Activated CD4-positive, alpha-beta T cell treated with anti-CD3 and anti-CD28 coated beads, Interleukin-2, amount 10 ng/mL, durations not matched to agents 7 days and 5 days (primary cell): ENCODE measurements around the gene NRG3. TPM values are rescaled to one million over a fixed set of nuclear protein-coding genes. Genes with fewer than 3 reads are reported as not detected.

Source experiments
- CTCF ChIA-PET: fragments of 350-600 bp; sonication (Branson Sonifier 250); formaldehyde crosslinking; loops from one replicate; lab custom pipeline; 2021; ENCODE audit warnings: antibody characterized with exemption; lab: Charles Lee
- POLR2A ChIA-PET: fragments of 350-600 bp; sonication (Branson Sonifier 250); formaldehyde crosslinking; loops from one replicate; lab custom pipeline; 2021; ENCODE audit warnings: antibody characterized with exemption; lab: Charles Lee
- DNase-seq: peaks from one replicate; pipeline ENCODE4 v3.0.0-alpha.2; 2020
- H3K27ac Mint-ChIP-seq: one replicate; pipeline ENCODE4 v1.8.0; 2021; ENCODE audit warnings: mild to moderate bottlenecking, moderate library complexity, mixed read lengths
- H3K27me3 Mint-ChIP-seq: one replicate; pipeline ENCODE4 v1.8.0; 2021; ENCODE audit warnings: mixed read lengths
- H3K36me3 Mint-ChIP-seq: one replicate; pipeline ENCODE4 v1.8.0; 2021; ENCODE audit warnings: low read depth, mixed read lengths
- H3K4me1 Mint-ChIP-seq: one replicate; pipeline ENCODE4 v1.8.0; 2021; ENCODE audit warnings: mixed read lengths
- H3K4me3 Mint-ChIP-seq: one replicate; pipeline ENCODE4 v1.8.0; 2021; ENCODE audit warnings: mild to moderate bottlenecking, moderate library complexity, mixed read lengths
- H3K9me3 Mint-ChIP-seq: one replicate; pipeline ENCODE4 v1.8.0; 2021; ENCODE audit warnings: mixed read lengths
- total RNA-seq, 2 experiments: library from RNA; stranded (reverse); gene quantifications; one replicate each; pipeline ENCODE4 v1.2.3, GENCODE V29; 2021

The NRG3 gene
- total RNA-seq, 2 experiments from 2014 or later, result not detected

DNA sequence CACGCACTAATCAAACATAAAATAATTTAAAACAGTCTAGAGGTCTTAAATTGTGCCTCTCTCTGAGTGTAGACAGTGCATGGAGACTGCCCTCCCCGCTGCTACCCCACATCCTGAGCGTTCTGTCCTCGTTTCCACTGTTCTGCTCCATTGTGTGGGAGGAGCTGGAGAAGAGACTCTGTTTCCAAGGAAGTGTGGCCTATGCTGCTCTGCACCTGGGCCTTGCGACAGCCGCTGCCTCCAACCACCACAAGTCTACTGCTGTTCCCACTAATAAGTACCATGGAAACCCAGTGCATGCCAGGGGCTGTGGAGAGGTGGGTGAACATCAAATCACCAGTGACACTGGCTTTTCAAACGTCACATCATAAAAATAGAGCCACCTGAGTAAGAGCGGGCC is 19.6 kb downstream of the NRG3 start:
- Mint-ChIP-seq H3K9me3 (no peaks in the 10 kb centered on the region), H3K36me3 (no peaks in the 10 kb centered on the region), H3K27ac (no peak overlapping the region), H3K27me3 (no peaks in the 10 kb centered on the region), H3K4me3 (no peak overlapping the region), H3K4me1 (no peaks in the 10 kb centered on the region)
- DNase-seq, result no peak
- POLR2A ChIA-PET, result no interaction called here
- CTCF ChIA-PET, result no interaction called here

DNA sequence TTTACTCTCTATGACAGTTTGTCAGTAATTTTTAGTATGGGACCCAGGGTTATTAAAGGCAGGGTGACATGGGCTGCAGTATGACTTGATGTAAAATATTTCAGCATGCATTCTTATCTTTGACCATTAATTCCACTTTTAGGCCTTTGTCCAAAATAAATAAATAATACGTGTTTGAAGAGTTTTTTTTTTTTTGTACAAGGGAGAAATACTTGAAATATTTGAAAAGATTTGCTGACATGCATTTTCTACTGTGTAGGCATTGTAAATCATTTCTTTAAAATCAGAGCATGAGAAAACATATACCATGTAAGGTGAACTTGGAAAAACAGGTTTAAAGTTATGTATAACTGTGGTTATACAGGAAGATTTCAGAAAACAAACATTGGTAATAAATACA is 23.5 kb downstream of the NRG3 start:
- no peaks in the 10 kb centered on the region for H3K9me3 Mint-ChIP-seq
- POLR2A ChIA-PET, result no interaction called here
- H3K27ac Mint-ChIP-seq, result no peak overlapping the region
- H3K27me3 Mint-ChIP-seq, result no peaks in the 10 kb centered on the region
- no peak overlapping the region for H3K4me3 Mint-ChIP-seq
- H3K36me3 Mint-ChIP-seq, result no peaks in the 10 kb centered on the region
- H3K4me1 Mint-ChIP-seq, result no peaks in the 10 kb centered on the region
- no peak for DNase-seq
- CTCF ChIA-PET, result no interaction called here

DNA sequence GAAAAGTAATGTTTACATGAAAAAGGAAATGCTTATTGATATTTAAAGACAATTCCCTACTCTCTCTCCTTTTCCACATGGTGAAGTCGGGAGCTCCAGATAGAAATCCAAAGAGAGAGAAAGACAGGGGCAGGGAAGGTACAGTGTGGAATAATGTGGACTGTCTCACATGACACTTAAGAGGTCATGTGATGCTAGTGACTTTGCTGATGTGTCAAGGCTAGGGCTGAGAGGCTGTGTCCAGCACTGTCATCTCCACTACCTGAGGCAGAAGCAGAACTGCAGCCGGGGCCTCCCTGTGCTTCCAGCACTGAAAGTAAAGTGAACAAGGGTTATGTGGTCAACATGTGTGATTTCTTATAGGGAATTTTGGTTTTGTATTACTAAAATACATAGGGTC is 26.0 kb downstream of the NRG3 start:
- Mint-ChIP-seq H3K27ac (no peak overlapping the region), H3K36me3 (no peaks in the 10 kb centered on the region), H3K9me3 (no peaks in the 10 kb centered on the region), H3K27me3 (no peaks in the 10 kb centered on the region), H3K4me3 (no peak overlapping the region), H3K4me1 (no peaks in the 10 kb centered on the region)
- no peak for DNase-seq
- POLR2A ChIA-PET, result no interaction called here
- CTCF ChIA-PET, result no interaction called here

DNA sequence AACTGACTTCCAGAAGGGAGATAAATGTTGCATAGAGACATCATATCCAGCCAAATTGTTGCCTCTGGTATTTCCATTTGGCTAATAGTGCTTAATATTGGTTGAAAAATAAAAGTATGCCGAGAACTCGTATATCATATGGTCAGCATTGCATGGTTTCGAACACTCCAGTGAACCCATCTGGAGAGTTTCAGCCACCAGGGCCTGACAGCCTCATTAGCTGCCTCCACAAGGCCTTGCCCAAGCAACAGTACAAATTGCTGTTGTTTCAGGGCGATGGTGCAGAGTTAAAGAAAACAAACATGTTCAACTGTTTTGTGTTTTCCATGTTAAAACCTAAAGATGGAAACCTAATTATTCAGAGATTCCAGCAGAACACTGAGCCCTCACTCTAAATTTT is 28.5 kb downstream of the NRG3 start:
- Mint-ChIP-seq H3K4me3 (no peak overlapping the region), H3K9me3 (no peaks in the 10 kb centered on the region), H3K36me3 (no peaks in the 10 kb centered on the region), H3K4me1 (no peaks in the 10 kb centered on the region), H3K27me3 (no peaks in the 10 kb centered on the region), H3K27ac (no peak overlapping the region)
- ChIA-PET POLR2A (no interaction called here), CTCF (no interaction called here)
- DNase-seq, result no peak

DNA sequence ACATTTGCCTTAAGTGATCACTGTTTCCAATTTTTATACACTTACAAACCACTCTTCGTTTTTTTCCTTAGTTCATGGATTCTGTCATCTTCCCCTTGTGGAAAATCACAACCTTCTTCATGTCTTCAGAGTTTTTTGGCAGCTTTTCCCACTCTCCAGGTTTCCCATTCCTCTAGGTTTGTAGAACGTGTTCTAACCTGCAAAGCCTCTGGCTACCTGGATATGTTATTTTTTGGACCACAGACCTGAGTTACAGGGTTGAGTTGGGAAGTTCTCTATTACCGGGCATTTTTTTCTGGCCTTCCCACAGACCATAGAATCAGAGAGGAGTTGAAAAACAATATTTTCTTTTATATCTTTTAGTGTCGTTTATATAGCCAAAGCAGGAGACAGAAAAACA is 30.2 kb downstream of the NRG3 start:
- Mint-ChIP-seq H3K27me3 (no peaks in the 10 kb centered on the region), H3K9me3 (no peaks in the 10 kb centered on the region), H3K36me3 (no peaks in the 10 kb centered on the region), H3K27ac (no peak overlapping the region), H3K4me3 (no peak overlapping the region), H3K4me1 (no peaks in the 10 kb centered on the region)
- POLR2A ChIA-PET, result no interaction called here
- CTCF ChIA-PET, result no interaction called here
- DNase-seq, result no peak

DNA sequence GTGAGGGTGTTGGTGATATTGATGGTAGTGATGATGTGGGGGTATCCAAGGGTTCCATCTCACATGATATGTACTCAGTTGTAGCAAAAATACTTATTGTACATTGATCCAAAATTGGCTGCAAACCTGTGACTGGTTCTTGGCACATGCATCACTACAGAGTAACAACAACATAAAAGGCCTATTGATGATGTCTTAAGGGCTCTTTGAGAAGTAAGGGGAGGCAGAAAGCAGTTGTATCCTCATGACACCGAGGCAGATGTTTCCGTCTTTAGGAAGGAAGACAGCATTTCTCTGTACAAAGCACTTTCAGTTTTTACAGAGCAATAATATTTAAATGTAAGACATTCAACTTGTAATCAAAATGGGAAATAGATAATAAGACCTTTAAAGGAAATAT is 34.5 kb downstream of the NRG3 start:
- Mint-ChIP-seq H3K27me3 (no peaks in the 10 kb centered on the region), H3K27ac (no peak overlapping the region), H3K9me3 (no peaks in the 10 kb centered on the region), H3K4me3 (no peak overlapping the region), H3K36me3 (no peaks in the 10 kb centered on the region), H3K4me1 (no peaks in the 10 kb centered on the region)
- ChIA-PET CTCF (no interaction called here), POLR2A (no interaction called here)
- no peak for DNase-seq

DNA sequence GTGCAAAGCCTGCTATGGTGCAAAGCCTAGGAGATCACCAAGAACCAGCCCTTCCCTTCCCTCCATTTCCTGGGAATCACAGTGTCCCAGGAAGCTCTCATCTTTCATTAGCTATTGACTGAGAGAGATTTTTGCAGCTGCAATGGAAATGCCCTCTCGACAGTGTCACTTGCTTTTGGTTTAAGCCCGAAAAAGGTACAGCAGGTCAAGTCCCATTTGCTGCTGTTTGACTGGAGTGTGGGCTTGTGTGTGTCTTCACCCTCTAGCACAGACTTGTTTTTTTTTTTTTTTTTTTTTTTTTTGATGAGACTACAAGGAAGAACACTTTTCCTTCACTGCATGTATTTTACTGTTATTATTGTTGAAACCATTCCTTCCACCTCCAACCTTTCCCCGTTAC is 36.3 kb downstream of the NRG3 start:
- H3K36me3 Mint-ChIP-seq, result no peaks in the 10 kb centered on the region
- no peak for DNase-seq
- ChIA-PET POLR2A (no interaction called here), CTCF (no interaction called here)
- no peaks in the 10 kb centered on the region for H3K27me3 Mint-ChIP-seq
- H3K9me3 Mint-ChIP-seq, result no peaks in the 10 kb centered on the region
- H3K4me3 Mint-ChIP-seq, result no peak overlapping the region
- no peaks in the 10 kb centered on the region for H3K4me1 Mint-ChIP-seq
- no peak overlapping the region for H3K27ac Mint-ChIP-seq

DNA sequence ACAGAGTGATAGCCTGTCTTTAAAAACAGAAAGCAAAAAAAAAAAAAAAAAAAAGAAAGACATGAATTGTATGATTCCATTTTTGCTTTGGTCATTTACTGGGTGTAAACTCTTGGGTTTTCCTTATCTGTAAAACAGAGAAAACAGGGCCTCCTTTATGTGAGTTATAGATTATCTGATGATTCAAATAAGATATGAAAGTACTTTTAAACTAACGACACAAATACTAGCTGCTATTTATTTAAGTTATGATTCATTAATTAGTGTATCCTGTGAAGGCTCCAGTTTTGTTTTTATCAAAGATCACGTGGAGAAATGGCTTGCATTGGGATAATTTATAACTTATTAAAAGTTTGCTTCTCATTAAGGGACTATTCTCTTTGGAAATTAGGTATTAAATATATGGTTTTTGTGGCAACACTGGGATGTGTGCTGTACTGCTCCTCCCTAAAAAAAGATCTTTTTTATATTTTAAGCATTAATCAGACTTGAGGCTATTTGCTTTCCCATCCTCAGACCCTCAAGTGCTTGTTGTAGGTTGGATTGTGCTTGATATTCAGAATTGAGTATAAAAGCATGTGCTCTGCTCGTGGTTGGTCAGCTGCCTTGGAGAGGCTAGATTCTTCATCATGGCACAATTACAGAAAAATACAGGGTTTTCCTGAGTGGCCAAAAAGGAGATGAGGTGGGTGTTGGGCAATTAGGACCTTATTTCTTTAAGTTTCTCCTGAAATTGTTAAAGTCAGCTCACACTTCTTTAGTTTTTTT is 39.9 kb downstream of the NRG3 start:
- Mint-ChIP-seq H3K4me3 (no peak overlapping the region), H3K36me3 (no peaks in the 10 kb centered on the region), H3K9me3 (no peaks in the 10 kb centered on the region), H3K4me1 (no peaks in the 10 kb centered on the region), H3K27ac (no peak overlapping the region), H3K27me3 (no peaks in the 10 kb centered on the region)
- POLR2A ChIA-PET, result no interaction called here
- DNase-seq, result no peak
- CTCF ChIA-PET, result interaction anchor here (0.7 to 1.3 kb wide), 3 partner anchors 10 to 1240 kb away, joined by 3 to 4 read pairs (median 3); no protein-coding TSS in a partner anchor

DNA sequence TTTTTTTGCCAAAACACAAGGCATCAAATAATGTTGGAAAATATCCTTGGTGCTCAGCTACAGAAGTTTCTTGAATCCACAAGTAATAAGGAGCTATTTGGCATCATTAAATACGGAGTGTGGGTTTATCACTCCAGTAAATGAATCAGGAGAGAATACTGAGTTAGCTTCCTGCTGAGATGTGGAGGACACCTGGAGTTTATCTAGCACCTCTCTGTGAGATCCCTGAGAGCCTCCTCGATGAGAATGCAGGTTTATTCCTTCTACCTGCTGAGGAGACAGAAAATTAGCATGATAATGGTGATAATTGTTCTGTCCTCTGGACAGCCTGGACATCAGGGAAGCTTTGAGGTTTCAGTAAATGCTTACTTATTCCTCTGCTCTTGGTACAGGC is 40.5 kb downstream of the NRG3 start:
- Mint-ChIP-seq H3K9me3 (no peaks in the 10 kb centered on the region), H3K36me3 (no peaks in the 10 kb centered on the region), H3K27me3 (no peaks in the 10 kb centered on the region), H3K4me1 (no peaks in the 10 kb centered on the region), H3K4me3 (no peak overlapping the region), H3K27ac (no peak overlapping the region)
- ChIA-PET POLR2A (no interaction called here), CTCF (interaction anchor here (0.7 to 1.3 kb wide), 3 partner anchors 9 to 1240 kb away, joined by 3 to 4 read pairs (median 3); no protein-coding TSS in a partner anchor)
- no peak for DNase-seq

DNA sequence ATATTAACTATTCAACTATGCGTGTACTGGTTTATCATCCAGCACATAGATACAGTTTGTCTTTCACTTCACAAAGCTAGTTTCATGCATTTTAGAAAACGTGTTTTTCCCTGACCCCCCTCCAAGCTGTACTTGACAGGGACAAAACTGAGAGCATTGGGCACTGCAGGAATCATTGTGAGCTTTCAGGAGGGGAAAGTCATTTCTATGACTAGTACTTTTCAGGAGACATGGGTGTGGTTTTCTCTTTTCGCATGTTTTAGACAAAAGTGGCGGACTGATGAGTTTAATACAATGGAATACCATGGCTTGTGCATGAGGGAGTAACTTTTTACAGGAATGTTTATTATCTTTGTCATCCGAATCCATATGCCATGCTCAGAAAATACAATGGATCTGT is 42.7 kb downstream of the NRG3 start:
- ChIA-PET POLR2A (no interaction called here), CTCF (no interaction called here)
- no peaks in the 10 kb centered on the region for H3K4me1 Mint-ChIP-seq
- H3K36me3 Mint-ChIP-seq, result no peaks in the 10 kb centered on the region
- H3K27ac Mint-ChIP-seq, result no peak overlapping the region
- DNase-seq, result no peak
- H3K4me3 Mint-ChIP-seq, result no peak overlapping the region
- H3K9me3 Mint-ChIP-seq, result no peaks in the 10 kb centered on the region
- no peaks in the 10 kb centered on the region for H3K27me3 Mint-ChIP-seq

DNA sequence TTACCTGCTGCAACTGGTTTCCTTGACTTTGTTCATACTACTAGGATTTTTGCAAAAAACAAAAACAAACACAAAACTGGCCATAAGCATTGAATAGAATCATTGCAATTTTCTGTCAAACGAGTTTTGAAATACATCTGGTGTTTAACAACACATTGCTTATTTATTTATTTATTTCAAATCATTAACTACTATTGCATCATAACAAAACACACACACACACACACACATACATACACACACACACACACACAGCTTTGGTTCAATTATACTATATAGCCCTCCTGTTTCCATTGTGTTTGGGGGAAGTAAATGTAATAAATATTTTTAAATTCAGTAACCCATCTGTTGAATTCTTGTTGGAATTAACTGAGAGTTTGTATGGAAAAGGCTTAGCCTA is 43.8 kb downstream of the NRG3 start:
- Mint-ChIP-seq H3K36me3 (no peaks in the 10 kb centered on the region), H3K9me3 (no peaks in the 10 kb centered on the region), H3K27me3 (no peaks in the 10 kb centered on the region), H3K4me3 (no peak overlapping the region), H3K27ac (no peak overlapping the region), H3K4me1 (no peaks in the 10 kb centered on the region)
- POLR2A ChIA-PET, result no interaction called here
- DNase-seq, result no peak
- CTCF ChIA-PET, result no interaction called here

DNA sequence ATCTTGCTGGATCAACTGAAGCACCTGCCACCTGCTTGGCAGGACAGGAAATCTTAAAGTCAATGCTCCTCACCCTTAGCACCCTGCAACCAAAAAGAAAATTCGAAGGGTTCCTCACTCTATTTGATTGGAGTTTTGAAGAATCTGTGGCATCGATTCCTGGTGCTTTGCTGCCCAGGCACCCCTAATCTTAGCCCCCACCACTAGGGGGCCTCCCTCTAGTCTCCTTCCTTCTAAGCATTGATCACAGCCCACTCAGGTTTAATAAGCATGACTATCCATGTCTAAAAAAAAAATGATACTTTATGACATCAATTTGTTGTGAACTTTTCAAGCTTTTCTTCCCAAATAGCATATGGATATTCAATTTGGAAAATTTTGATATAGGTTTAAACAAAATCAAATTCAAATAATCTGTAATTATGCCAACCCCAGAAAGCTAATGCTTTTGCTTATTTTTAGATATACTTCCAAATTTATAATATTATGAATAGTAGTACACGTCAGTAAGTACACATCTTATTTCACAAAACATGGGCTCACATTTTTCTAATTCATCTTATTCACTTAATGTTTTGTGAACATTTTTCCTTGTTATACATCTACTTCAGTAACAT is 45.3 kb downstream of the NRG3 start:
- Mint-ChIP-seq H3K27me3 (no peaks in the 10 kb centered on the region), H3K27ac (no peak overlapping the region), H3K9me3 (no peaks in the 10 kb centered on the region), H3K4me1 (no peaks in the 10 kb centered on the region), H3K36me3 (no peaks in the 10 kb centered on the region), H3K4me3 (no peak overlapping the region)
- ChIA-PET POLR2A (no interaction called here), CTCF (no interaction called here)
- DNase-seq, result no peak

DNA sequence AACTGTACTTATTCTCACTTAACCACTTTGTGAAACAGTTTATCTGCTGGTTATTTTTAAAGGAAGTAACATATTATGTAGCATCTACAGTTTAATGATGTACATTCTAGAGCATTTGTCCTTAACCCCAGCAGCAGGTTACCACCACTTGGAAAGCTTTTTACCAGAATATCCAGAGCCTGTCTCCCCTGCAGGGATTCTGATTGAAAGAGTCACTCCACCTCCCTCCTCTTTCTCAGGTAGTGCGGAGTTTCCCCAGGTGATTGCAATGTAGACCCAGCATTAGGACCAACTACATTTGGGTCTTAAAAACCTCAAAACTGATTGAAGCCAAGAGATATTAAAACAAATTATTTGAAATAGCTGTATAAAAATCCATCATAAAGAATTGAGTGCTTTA is 53.1 kb downstream of the NRG3 start:
- H3K27ac Mint-ChIP-seq, result no peak overlapping the region
- ChIA-PET CTCF (no interaction called here), POLR2A (no interaction called here)
- no peak for DNase-seq
- no peaks in the 10 kb centered on the region for H3K36me3 Mint-ChIP-seq
- H3K4me1 Mint-ChIP-seq, result no peaks in the 10 kb centered on the region
- no peaks in the 10 kb centered on the region for H3K27me3 Mint-ChIP-seq
- H3K9me3 Mint-ChIP-seq, result no peaks in the 10 kb centered on the region
- H3K4me3 Mint-ChIP-seq, result no peak overlapping the region

DNA sequence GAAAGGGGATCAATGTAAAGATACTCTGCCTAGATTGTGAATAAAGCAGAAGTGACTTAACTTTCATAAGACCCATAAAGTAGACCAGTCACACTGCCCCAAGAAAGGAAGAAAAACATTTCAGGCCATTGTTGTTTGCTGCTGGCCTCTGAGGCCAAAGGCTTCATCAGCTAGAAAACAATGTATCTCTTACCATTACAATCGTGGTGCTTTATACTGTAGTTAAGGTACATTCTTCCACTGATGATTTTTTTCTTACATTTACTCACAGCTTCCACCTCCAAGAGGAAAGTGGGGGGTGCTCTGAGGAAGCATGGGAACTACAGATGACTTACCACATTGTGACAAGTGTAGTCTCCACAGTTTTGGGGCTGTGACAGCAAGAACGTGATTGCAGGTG is 68.6 kb downstream of the NRG3 start:
- DNase-seq, result no peak
- CTCF ChIA-PET, result interaction anchor here (0.8 kb wide), 1 partner anchor 624 kb away, joined by 3 read pairs; no protein-coding TSS in a partner anchor
- Mint-ChIP-seq H3K4me3 (no peak overlapping the region), H3K9me3 (no peaks in the 10 kb centered on the region), H3K4me1 (no peaks in the 10 kb centered on the region), H3K27ac (no peak overlapping the region), H3K36me3 (no peaks in the 10 kb centered on the region), H3K27me3 (no peaks in the 10 kb centered on the region)
- POLR2A ChIA-PET, result no interaction called here
